HepG2 (cell line): ENCODE measurements around the gene IL26. TPM values are rescaled to one million over a fixed set of nuclear protein-coding genes. Genes with fewer than 3 reads are reported as not detected.

Experiments
- ATAC-seq: fragments of 200-7000 bp; cut with Tn5 transposase; 3 replicates; pipeline ENCODE4 v1.9.1; 2020; ENCODE audit warnings: mild to moderate bottlenecking, moderate library complexity
- BruUV-seq: library from RNA; stranded (reverse); fragments of 400-500 nt; replicated peaks from 2 replicates; lab custom pipeline; 2021; lab: Mats Ljungman, UMichigan
- CTCF ChIA-PET: fragments of 300-600 bp; formaldehyde crosslinking; extraction: SDS; loops from one replicate; lab custom pipeline; 2021; ENCODE audit warnings: low total read pairs, inconsistent platforms, low intra/inter-chr PET ratio; lab: Yijun Ruan, JAX
- POLR2A ChIA-PET: fragments of 350-600 bp; sonication (Branson Sonifier 250); formaldehyde crosslinking; loops from one replicate; lab custom pipeline; 2020; ENCODE audit warnings: antibody characterized with exemption, inconsistent platforms; lab: Yijun Ruan, JAX
- DNase-seq: peaks from one replicate; pipeline ENCODE4 v3.0.0-alpha.2; 2015; ENCODE audit warnings: low spot score
- FAIRE-seq: peaks from 3 replicates; lab custom pipeline; 2011; peaks lifted over from hg19 to GRCh38; lab: Jason Lieb, UNC
- H2AFZ ChIP-seq: one replicate; pipeline ENCODE4 v1.6.1; 2011; ENCODE audit warnings: low read length, inconsistent platforms
- H3K27ac ChIP-seq: fragments of 300-600 bp; 3 replicates; pipeline ENCODE4 v1.8.0; 2011; ENCODE audit warnings: mixed run types, mild to moderate bottlenecking, mixed read lengths, low read length, inconsistent platforms; ENCODE audit not compliant: insufficient read depth; ENCODE audit errors: extremely low read length
- H3K27me3 ChIP-seq, 2 experiments: fragments of 200-600 bp in 1 of 2; 2 replicates in 1 of 2; 3 replicates in 1 of 2; pipeline versions ENCODE4 v1.6.0 to v1.8.0; 2011; ENCODE audit warnings: low read length in 2 of 2, mild to moderate bottlenecking in 2 of 2, moderate library complexity in 2 of 2, inconsistent platforms in 1 of 2; ENCODE audit not compliant: insufficient read depth in 2 of 2, control insufficient read depth in 1 of 2
- H3K36me3 ChIP-seq, 2 experiments: fragments of 200-600 bp in 1 of 2; replicated peaks in 1 of 2; 2 replicates in 1 of 2; 3 replicates in 1 of 2; pipeline versions ENCODE4 v1.5.1 to v1.8.0; 2011; ENCODE audit warnings: low read length in 2 of 2, inconsistent platforms in 1 of 2; ENCODE audit not compliant: insufficient read depth in 2 of 2, control insufficient read depth in 1 of 2
- H3K4me1 ChIP-seq: 2 replicates; pipeline ENCODE4 v1.5.1; 2012; ENCODE audit warnings: low read length, inconsistent platforms; ENCODE audit not compliant: insufficient read depth
- H3K4me2 ChIP-seq: 2 replicates; pipeline ENCODE4 v1.6.0; 2011; ENCODE audit warnings: low read depth, low read length, inconsistent platforms
- H3K4me3 ChIP-seq, 3 experiments: fragments of 200-600 bp in 1 of 3; sonication (generic), shearing (Covaris generic) in 1 of 3; replicated peaks in 1 of 3; 2 replicates each; pipeline ENCODE4 v1.5.1; 2011 to 2016; ENCODE audit warnings: low read length in 3 of 3, inconsistent platforms in 2 of 3, low read depth in 2 of 3, mild to moderate bottlenecking in 2 of 3, control low read depth in 1 of 3, mixed read lengths in 1 of 3; ENCODE audit not compliant: insufficient read depth in 1 of 3
- H3K79me2 ChIP-seq: one replicate; pipeline ENCODE4 v1.6.1; 2011; ENCODE audit warnings: low read length, inconsistent platforms; ENCODE audit not compliant: insufficient read depth
- H3K9ac ChIP-seq: 2 replicates; pipeline ENCODE4 v1.6.0; 2011; ENCODE audit warnings: mild to moderate bottlenecking, low read depth, low read length, inconsistent platforms; ENCODE audit not compliant: insufficient read depth
- H3K9me3 ChIP-seq: 2 replicates; pipeline ENCODE4 v1.5.1; 2012; ENCODE audit warnings: mild to moderate bottlenecking, low read length
- H4K20me1 ChIP-seq: 2 replicates; pipeline ENCODE4 v1.6.0; 2011; ENCODE audit warnings: inconsistent platforms, mild to moderate bottlenecking, low read length, moderate library complexity; ENCODE audit not compliant: insufficient read depth
- CBX2 ChIP-seq, 2 experiments: fragments of 200-600 bp in 1 of 2; sonication (generic); formaldehyde crosslinking in 1 of 2; IDR thresholded peaks; 2 replicates each; pipeline versions ENCODE4 v1.7.0 to v1.8.1; 2018 to 2022; ENCODE audit warnings: low read depth in 2 of 2, low read length in 1 of 2, mild to moderate bottlenecking in 1 of 2, missing genetic modification reagents in 1 of 2
- CHD2 ChIP-seq: IDR thresholded peaks from 2 replicates; pipeline ENCODE4 v1.6.1; 2011; ENCODE audit warnings: low read depth, low read length, improper control_type of control experiment
- CSRNP1 ChIP-seq: sonication (generic); formaldehyde crosslinking; IDR thresholded peaks from 2 replicates; pipeline ENCODE4 v1.8.1; 2023; ENCODE audit warnings: mild to moderate bottlenecking, missing genetic modification reagents
- GRHL1 ChIP-seq: sonication (generic); formaldehyde crosslinking; conservative IDR thresholded peaks from 2 replicates; pipeline ENCODE4 v1.8.0; 2022; ENCODE audit warnings: missing genetic modification reagents
- KDM3A ChIP-seq: IDR thresholded peaks from 2 replicates; pipeline ENCODE4 v1.6.1; 2018; ENCODE audit warnings: low read depth, missing compliant biosample characterization
- MAFF ChIP-seq: IDR thresholded peaks from 2 replicates; pipeline ENCODE4 v1.6.1; 2011; ENCODE audit warnings: low read depth, low read length, improper control_type of control experiment
- NFIB ChIP-seq: sonication (generic); formaldehyde crosslinking; IDR thresholded peaks from 2 replicates; pipeline ENCODE4 v1.9.0; 2021; ENCODE audit warnings: missing genetic modification reagents, mild to moderate bottlenecking, borderline replicate concordance
- RBM22 ChIP-seq: fragments of 200-400 bp; formaldehyde crosslinking; optimal IDR thresholded peaks from 2 replicates; pipeline ENCODE3; 2017; ENCODE audit warnings: mild to moderate bottlenecking, low read length, moderate library complexity
- RXRA ChIP-seq: sonication (generic); formaldehyde crosslinking; IDR thresholded peaks from 2 replicates; pipeline ENCODE4 v1.5.1; 2020; ENCODE audit warnings: missing genetic modification reagents
- TBP ChIP-seq: sonication (generic); formaldehyde crosslinking; IDR thresholded peaks from 2 replicates; pipeline ENCODE4 v1.5.0; 2020; ENCODE audit warnings: missing genetic modification reagents
- TGIF2 ChIP-seq: IDR thresholded peaks from 2 replicates; pipeline ENCODE4 v1.6.1; 2016; ENCODE audit warnings: control low read depth, missing compliant biosample characterization
- THAP9 ChIP-seq: sonication (generic); formaldehyde crosslinking; IDR thresholded peaks from 2 replicates; pipeline ENCODE4; 2020; ENCODE audit warnings: missing genetic modification reagents, mild to moderate bottlenecking, borderline replicate concordance
- ZNF350 ChIP-seq: sonication (generic); formaldehyde crosslinking; IDR thresholded peaks from 2 replicates; pipeline ENCODE4 v1.4.0; 2020; ENCODE audit warnings: mild to moderate bottlenecking, low read depth, missing genetic modification reagents, borderline replicate concordance
- ZNF569 ChIP-seq: sonication (generic); formaldehyde crosslinking; IDR thresholded peaks from 2 replicates; pipeline ENCODE4 v1.5.0; 2020; ENCODE audit warnings: mild to moderate bottlenecking, missing genetic modification reagents, moderate library complexity, borderline replicate concordance
- ZNF589 ChIP-seq: sonication (generic); formaldehyde crosslinking; conservative IDR thresholded peaks from 2 replicates; pipeline ENCODE4 v1.8.0; 2022; ENCODE audit warnings: mild to moderate bottlenecking, moderate library complexity, missing genetic modification reagents
- WGBS: methylation state at CpG from one replicate; pipeline ENCODE4 v1.1.6; 2017; ENCODE audit warnings: low lambda C conversion rate; 5-methylcytosine and 5-hydroxymethylcytosine counted together
- in situ Hi-C: cut with HindIII; loops from 2 replicates; pipeline ENCODE4 v1.10.0; 2017; ENCODE audit warnings: low pct_unique_long_range_greater_than_20kb; ENCODE audit not compliant: extremely low pct_ligation_motif_present
- intact Hi-C: fragments of 100-400 bp; cut with micrococcal nuclease; formaldehyde crosslinking; loops from one replicate; pipeline ENCODE4 v1.10.0; 2022; ENCODE audit not compliant: unreplicated experiment
- polyA plus RNA-seq, 8 experiments: library from polyadenylated mRNA; depleted of rRNA in 3 of 8; stranded (reverse) in 7 of 8; unstranded in 1 of 8; fragments of >200 nt; fragmentation: Illumina TruSeq in 4 of 8; extraction: Trizol in 4 of 8; gene quantifications; 2 replicates each; pipeline versions ENCODE4 v1.2.1 to v1.2.3, GENCODE V29; 2011 to 2016; ENCODE audit warnings: low read depth in 4 of 8, missing spikeins in 1 of 8, mixed read lengths in 1 of 8; ENCODE audit not compliant: insufficient read depth in 1 of 8
- total RNA-seq, 5 experiments: library from RNA; depleted of rRNA; stranded (reverse); fragments of >200 nt; fragmentation: Illumina TruSeq; extraction: Trizol; gene quantifications; 2 replicates each; pipeline ENCODE4 v1.2.3, GENCODE V29; 2016; ENCODE audit warnings: low read depth in 1 of 5
- TF ChIP-seq, protein P1 (sequence below): sonication (generic); formaldehyde crosslinking; IDR thresholded peaks from 2 replicates; pipeline ENCODE4 v1.8.1; 2023; ENCODE audit warnings: mild to moderate bottlenecking, inconsistent platforms, moderate library complexity, missing genetic modification reagents, borderline replicate concordance

The IL26 gene
- total and polyA plus RNA-seq, 2 of the 13 experiments (the other 11 are each of a cell fraction or from before 2014, with no cell fraction given): not detected

DNA sequence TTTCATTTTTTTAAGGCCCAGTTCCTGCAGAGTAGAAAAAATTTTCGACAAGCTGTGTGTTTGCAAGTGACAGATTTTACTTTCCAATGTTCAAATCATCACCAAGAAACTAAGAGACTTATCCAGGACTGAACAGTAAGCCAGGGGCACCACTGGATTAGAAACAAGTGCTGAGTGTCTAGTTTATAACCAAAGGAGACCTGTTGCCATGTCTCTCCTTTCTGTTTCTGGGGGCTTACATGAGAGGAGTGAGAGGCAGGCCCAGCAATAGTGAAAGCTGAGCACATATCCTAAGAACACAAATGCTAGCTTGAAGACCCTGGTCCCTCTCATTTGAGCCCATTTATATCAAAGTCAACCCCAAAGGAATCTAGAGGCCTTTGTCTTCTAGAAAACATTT lies 69.0 kb downstream of the IL26 start:
- ChIA-PET CTCF (no interaction called here), POLR2A (no interaction called here)
- TF ChIP-seq GRHL1 (no peak), THAP9 (no peak), ZNF350 (CRISPR knock-in tag) (no peak), ZNF569 (CRISPR knock-in tag) (no peak), TBP (CRISPR knock-in tag) (no peak), RXRA (CRISPR knock-in tag) (no peak), ZNF589 (CRISPR knock-in tag) (no peak), MAFF (no peak), KDM3A (no peak), CSRNP1 (no peak), NFIB (CRISPR knock-in tag) (no peak), TGIF2 (no peak), CHD2 (no peak), RBM22 (no peak), CBX2 (IDR thresholded peaks at IDR 0.05; ENCODE audit: low read depth, low read length) (no peak), CBX2 (CRISPR knock-in tag; IDR thresholded peaks at IDR 0.05; ENCODE audit: low read depth) (no peak)
- TF ChIP-seq, protein P1, sequence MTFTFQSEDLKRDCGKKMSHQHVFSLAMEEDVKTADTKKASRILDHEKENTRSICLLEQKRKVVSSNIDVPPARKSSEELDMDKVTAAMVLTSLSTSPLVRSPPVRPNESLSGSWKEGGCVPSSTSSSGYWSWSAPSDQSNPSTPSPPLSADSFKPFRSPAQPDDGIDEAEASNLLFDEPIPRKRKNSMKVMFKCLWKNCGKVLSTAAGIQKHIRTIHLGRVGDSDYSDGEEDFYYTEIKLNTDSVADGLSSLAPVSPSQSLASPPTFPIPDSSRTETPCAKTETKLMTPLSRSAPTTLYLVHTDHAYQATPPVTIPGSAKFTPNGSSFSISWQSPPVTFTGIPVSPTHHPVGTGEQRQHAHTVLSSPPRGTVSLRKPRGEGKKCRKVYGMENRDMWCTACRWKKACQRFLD (CRISPR knock-in tag): no peak
- Histone ChIP-seq H3K79me2 (no peaks in the 10 kb centered on the region), H2AFZ (no peak overlapping the region), H3K27me3 (no peaks in the 10 kb centered on the region; a peak in 1 of 5 replicates), H3K9ac (no peak overlapping the region), H3K4me2 (no peak overlapping the region), H3K36me3 (no peaks in the 10 kb centered on the region), H3K4me1 (no peaks in the 10 kb centered on the region), H3K4me3 (no peak overlapping the region), H3K27ac (no peak overlapping the region), H3K9me3 (no peaks in the 10 kb centered on the region), H4K20me1 (no peaks in the 10 kb centered on the region)
- no TSS peak for BruUV-seq
- in situ Hi-C loops: no loop called here
- DNase-seq: no peak
- FAIRE-seq: no peak
- intact Hi-C loops: no loop called here
- no peak for ATAC-seq
- 0% methylated on average over 1 of the region's 1 CpG for WGBS
